Transverse colon (tissue), 4 donors: Measurements from ENCODE around the gene B4GALT2. TPM values are rescaled to one million over a fixed set of nuclear protein-coding genes. Genes with fewer than 3 reads are reported as not detected.

Experiments
- DNase-seq: peaks from one replicate; pipeline ENCODE4 v3.0.0-alpha.2; 2019
- H3K27ac ChIP-seq, 4 donors: fragments of 200-600 bp; sonication (generic); 2 replicates each; pipeline ENCODE4 v1.5.1; 2016 to 2018; ENCODE audit warnings: inconsistent platforms in 4 of 4
- H3K27me3 ChIP-seq: fragments of 200-600 bp; sonication (generic); 2 replicates; pipeline ENCODE4 v1.5.1; 2017; ENCODE audit warnings: inconsistent platforms
- H3K36me3 ChIP-seq, 4 donors: fragments of 200-600 bp; sonication (generic); 2 replicates each; pipeline ENCODE4 v1.5.1; 2017 to 2019; ENCODE audit warnings: inconsistent platforms in 4 of 4
- H3K4me1 ChIP-seq, 4 donors: fragments of 200-600 bp; sonication (generic); 2 replicates each; pipeline ENCODE4 v1.5.1; 2017 to 2020; ENCODE audit warnings: inconsistent platforms in 4 of 4
- H3K4me3 ChIP-seq, 4 donors: fragments of 200-600 bp; sonication (generic); 1 replicate in 1 of 4; 2 replicates in 3 of 4; pipeline versions ENCODE4 v1.5.1 to v1.6.1; 2017 to 2019; ENCODE audit warnings: inconsistent platforms in 4 of 4
- H3K9me3 ChIP-seq, 2 donors: fragments of 200-600 bp; sonication (generic); 2 replicates each; pipeline ENCODE4 v1.5.1; 2017 to 2019; ENCODE audit warnings: inconsistent platforms in 2 of 2
- EP300 ChIP-seq: sonication (generic); formaldehyde crosslinking; IDR thresholded peaks from one replicate; pipeline ENCODE4 v1.6.1; 2017; ENCODE audit warnings: antibody characterized with exemption, low read depth
- POLR2A ChIP-seq: fragments of 450-650 bp; IDR thresholded peaks from one replicate; pipeline ENCODE4 v1.6.1; 2016; ENCODE audit warnings: antibody characterized with exemption, mild to moderate bottlenecking, moderate library complexity
- POLR2AphosphoS5 ChIP-seq, 3 donors: sonication (generic); formaldehyde crosslinking; IDR thresholded peaks; one replicate each; pipeline ENCODE4 v1.6.1; 2016; ENCODE audit warnings: antibody characterized with exemption in 3 of 3
- WGBS, 2 donors: methylation state at CpG; one replicate each; pipeline ENCODE4 v1.1.5; 2018; ENCODE audit warnings: low coverage in 1 of 2; 5-methylcytosine and 5-hydroxymethylcytosine counted together
- in situ Hi-C, 4 donors: fragments of 200-750 bp; cut with MboI; loops; one replicate each; pipeline versions ENCODE4 v1.15.0 to v1.15.1; 2017; ENCODE audit warnings: low sequenced_read_pairs in 3 of 4, low pct_ligation_motif_present in 1 of 4, low pct_unique_long_range_greater_than_20kb in 1 of 4
- intact Hi-C: fragments of 100-400 bp; cut with DNase I; formaldehyde crosslinking; loops from one replicate; pipeline ENCODE4 v1.15.1; 2023; ENCODE audit warnings: low total_unique reads
- total RNA-seq, 4 donors: library from RNA; depleted of rRNA; stranded (reverse); fragments of >200 nt; gene quantifications; one replicate each; pipeline ENCODE4 v1.1.0, GENCODE V29; 2016
- TF ChIP-seq, protein P1 (sequence below), 5 experiments: fragments of 200-600 bp in 3 of 5; fragments of 450-650 bp in 2 of 5; sonication (generic) in 3 of 5; IDR thresholded peaks; 1 replicate in 2 of 5; 2 replicates in 3 of 5; pipeline ENCODE4 v1.5.1; 2016 to 2017; ENCODE audit warnings: antibody characterized with exemption in 5 of 5, inconsistent platforms in 3 of 5, mild to moderate bottlenecking in 2 of 5, moderate library complexity in 1 of 5

The B4GALT2 gene
- total RNA-seq, 4 donors from 2014 or later: 16.5 to 19.5 (median 18.6) TPM

DNA sequence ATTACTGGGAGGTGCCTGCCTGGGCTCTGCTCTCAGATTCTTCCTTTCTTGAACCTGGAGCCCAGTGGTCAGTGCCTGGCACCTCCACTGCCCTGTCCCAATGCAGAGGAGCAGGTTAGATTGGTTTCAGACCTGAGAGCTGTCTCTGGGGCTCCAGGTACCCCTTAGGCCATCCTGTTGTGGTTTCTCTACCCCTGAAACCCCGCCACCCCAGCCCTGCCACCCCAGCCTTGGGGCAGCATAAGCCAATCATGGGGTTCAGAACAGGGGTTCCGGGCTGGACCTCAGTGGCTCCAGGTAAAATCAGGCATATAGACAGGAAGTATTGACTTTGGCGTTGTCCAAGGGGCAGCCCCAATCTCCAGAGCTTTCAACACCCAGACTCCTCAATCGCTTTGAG lies 55.4 kb downstream of the B4GALT2 start:
- TF ChIP-seq, protein P1, sequence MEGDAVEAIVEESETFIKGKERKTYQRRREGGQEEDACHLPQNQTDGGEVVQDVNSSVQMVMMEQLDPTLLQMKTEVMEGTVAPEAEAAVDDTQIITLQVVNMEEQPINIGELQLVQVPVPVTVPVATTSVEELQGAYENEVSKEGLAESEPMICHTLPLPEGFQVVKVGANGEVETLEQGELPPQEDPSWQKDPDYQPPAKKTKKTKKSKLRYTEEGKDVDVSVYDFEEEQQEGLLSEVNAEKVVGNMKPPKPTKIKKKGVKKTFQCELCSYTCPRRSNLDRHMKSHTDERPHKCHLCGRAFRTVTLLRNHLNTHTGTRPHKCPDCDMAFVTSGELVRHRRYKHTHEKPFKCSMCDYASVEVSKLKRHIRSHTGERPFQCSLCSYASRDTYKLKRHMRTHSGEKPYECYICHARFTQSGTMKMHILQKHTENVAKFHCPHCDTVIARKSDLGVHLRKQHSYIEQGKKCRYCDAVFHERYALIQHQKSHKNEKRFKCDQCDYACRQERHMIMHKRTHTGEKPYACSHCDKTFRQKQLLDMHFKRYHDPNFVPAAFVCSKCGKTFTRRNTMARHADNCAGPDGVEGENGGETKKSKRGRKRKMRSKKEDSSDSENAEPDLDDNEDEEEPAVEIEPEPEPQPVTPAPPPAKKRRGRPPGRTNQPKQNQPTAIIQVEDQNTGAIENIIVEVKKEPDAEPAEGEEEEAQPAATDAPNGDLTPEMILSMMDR (IDR thresholded peaks at IDR 0.05): no peak
- no peak for TF ChIP-seq EP300
- TF ChIP-seq POLR2A: no peak
- no peak for TF ChIP-seq POLR2AphosphoS5 (IDR thresholded peaks at IDR 0.05)
- no peak for DNase-seq
- Histone ChIP-seq H3K9me3 (no peaks in the 10 kb centered on the region), H3K4me1 (peaks cover 19 to 35% (median 31%) of the 10 kb centered on the region in 4 donors), H3K4me3 (no peak overlapping the region), H3K27ac (no peak overlapping the region), H3K27me3 (no peaks in the 10 kb centered on the region), H3K36me3 (no peaks in the 10 kb centered on the region)
- intact Hi-C loops (no loop called here), in situ Hi-C loops (loop anchor here in 1 of 4 donors (25.0 kb wide), 1 partner anchor 272 kb away; no protein-coding TSS in a partner anchor)
- WGBS, 2 donors: 98% methylated on average over 4 of the region's 4 CpGs; no CpG with 5 or more reads in 1 of the 2 donors

DNA sequence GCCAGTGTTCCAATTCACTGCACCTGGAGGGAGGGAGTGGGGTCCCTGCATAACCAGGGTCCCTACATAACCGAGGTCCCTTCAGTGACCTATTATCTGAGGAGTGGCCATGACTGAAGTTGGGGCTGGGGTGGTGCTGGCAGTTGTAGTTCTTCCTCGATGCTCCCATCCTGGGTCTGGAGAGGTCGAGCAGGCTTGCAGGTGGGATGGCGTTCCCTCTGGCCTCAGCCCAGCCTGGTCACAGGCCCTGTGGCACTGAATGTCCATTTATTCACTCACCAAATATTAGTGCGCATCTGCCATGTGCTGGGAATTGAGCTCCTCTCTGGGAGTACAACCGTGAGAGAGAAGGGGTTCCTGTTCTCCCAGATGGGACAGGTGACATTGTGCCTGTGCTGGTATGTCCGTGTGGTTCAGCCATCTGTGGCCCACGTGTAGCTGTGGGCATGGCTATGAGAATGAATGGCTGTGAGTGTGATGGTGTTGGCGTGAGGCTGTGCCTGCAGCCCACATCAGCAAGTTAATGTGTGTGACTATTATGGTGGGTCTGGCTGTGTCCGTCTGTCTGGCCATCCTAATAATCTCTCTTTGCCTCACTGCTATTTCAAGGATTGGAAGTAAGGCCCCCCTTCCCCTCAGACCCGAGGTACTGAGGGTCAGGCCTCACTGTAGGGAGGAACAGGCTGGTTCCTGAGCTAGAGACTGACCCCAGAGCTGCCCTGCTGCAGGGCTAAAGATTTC lies 56.1 kb downstream of the B4GALT2 start:
- no peaks in the 10 kb centered on the region for H3K27me3 ChIP-seq
- no peaks in the 10 kb centered on the region for H3K9me3 ChIP-seq
- DNase-seq: no peak
- WGBS, 2 donors: 82% methylated on average over 10 of the region's 11 CpGs; no CpG with 5 or more reads in 1 of the 2 donors
- TF ChIP-seq, protein P1 (IDR thresholded peaks at IDR 0.05): no peak
- H3K27ac ChIP-seq: peak overlapping the region in 3 of 4 donors; percentile 35 to 75 (median 66)
- in situ Hi-C loops (loop anchor here in 1 of 4 donors (25.0 kb wide), 1 partner anchor 273 kb away; no protein-coding TSS in a partner anchor), intact Hi-C loops (loop anchor here (5.0 kb wide), 1 partner anchor 33 kb away; no protein-coding TSS in a partner anchor)
- no peaks in the 10 kb centered on the region for H3K36me3 ChIP-seq
- H3K4me1 ChIP-seq: peaks cover 17 to 33% (median 28%) of the 10 kb centered on the region in 4 donors
- H3K4me3 ChIP-seq: no peak overlapping the region

DNA sequence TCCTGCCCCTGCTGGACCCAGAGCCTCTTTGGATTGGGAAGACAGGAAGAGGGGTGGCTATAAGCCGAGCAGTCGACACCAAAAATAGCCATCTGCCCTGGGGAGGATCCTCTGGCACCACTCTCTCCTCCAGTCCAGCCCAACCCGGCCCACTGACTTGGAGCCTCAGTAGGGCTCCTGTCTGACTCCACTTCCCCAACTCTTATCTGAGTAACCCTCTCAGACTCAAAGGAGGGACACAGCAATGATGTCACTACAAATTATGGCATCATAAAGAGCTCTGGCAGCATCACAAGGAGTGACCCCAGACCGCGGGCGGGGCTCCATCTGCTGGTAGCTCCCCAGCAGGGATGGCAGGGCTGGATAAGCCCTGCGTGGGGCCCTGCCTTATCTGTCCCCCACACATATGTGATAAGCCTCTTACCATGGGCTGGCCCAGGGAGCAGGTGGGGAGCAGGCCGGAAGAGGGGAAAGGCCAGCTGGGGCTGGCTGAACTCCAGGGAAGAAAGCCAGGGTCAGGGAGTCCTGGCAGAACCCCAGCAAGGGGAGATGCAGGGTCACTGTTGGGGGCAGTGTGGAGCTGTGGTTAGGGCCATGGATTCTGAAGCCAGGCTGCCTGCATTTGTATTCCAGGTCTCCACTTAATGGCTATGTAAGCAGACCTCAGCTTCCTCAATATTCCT lies 56.9 kb downstream of the B4GALT2 start:
- peak; percentile 32 for DNase-seq
- no peaks in the 10 kb centered on the region for H3K9me3 ChIP-seq
- TF ChIP-seq POLR2AphosphoS5 (IDR thresholded peaks at IDR 0.05): no peak
- TF ChIP-seq, protein P1 (IDR thresholded peaks at IDR 0.05): no peak
- TF ChIP-seq POLR2A: no peak
- no peak for TF ChIP-seq EP300
- no peak overlapping the region for H3K4me3 ChIP-seq
- no peaks in the 10 kb centered on the region for H3K27me3 ChIP-seq
- no peaks in the 10 kb centered on the region for H3K36me3 ChIP-seq
- 40% methylated on average over 8 of the region's 8 CpGs; no CpG with 5 or more reads in 1 of the 2 donors for WGBS, 2 donors
- H3K4me1 ChIP-seq: peaks cover 17 to 30% (median 28%) of the 10 kb centered on the region in 4 donors
- intact Hi-C loops (loop anchor here (5.0 kb wide), 1 partner anchor 34 kb away; no protein-coding TSS in a partner anchor), in situ Hi-C loops (loop anchor here in 1 of 4 donors (25.0 kb wide), 1 partner anchor 274 kb away; no protein-coding TSS in a partner anchor)
- peak overlapping the region in 3 of 4 donors; percentile 35 to 75 (median 66) for H3K27ac ChIP-seq
